Hepatocyte (in vitro differentiated cells): ENCODE results near the gene DAAM1. TPM values are rescaled to one million over a fixed set of nuclear protein-coding genes. Genes with fewer than 3 reads are reported as not detected.

Experiments
- DNase-seq: peaks from one replicate; pipeline ENCODE4 v3.0.0-alpha.2; 2016; ENCODE audit warnings: low spot score
- H2AFZ ChIP-seq: fragments of 200-600 bp; sonication (generic); 2 replicates; pipeline ENCODE4 v1.6.0; 2016; ENCODE audit warnings: antibody characterized with exemption, mild to moderate bottlenecking
- H3K27ac ChIP-seq: fragments of 200-600 bp; sonication (generic); 2 replicates; pipeline ENCODE4 v1.5.1; 2016; ENCODE audit warnings: mild to moderate bottlenecking
- H3K27me3 ChIP-seq: fragments of 200-600 bp; sonication (generic); 2 replicates; pipeline ENCODE4 v1.6.1; 2016
- H3K36me3 ChIP-seq: fragments of 200-600 bp; sonication (generic); replicated peaks from 2 replicates; pipeline ENCODE4 v1.5.1; 2016; ENCODE audit warnings: low read depth; ENCODE audit not compliant: insufficient read depth
- H3K4me1 ChIP-seq: fragments of 200-600 bp; sonication (generic); 2 replicates; pipeline ENCODE4 v1.5.1; 2016; ENCODE audit warnings: mild to moderate bottlenecking, moderate library complexity; ENCODE audit not compliant: insufficient read depth
- H3K4me2 ChIP-seq: fragments of 200-600 bp; sonication (generic); 2 replicates; pipeline ENCODE4 v1.6.0; 2016
- H3K4me3 ChIP-seq: fragments of 200-600 bp; sonication (generic); 2 replicates; pipeline ENCODE4 v1.5.1; 2016; ENCODE audit warnings: mild to moderate bottlenecking
- H3K79me2 ChIP-seq: fragments of 200-600 bp; sonication (generic); 2 replicates; pipeline ENCODE4 v1.6.0; 2017; ENCODE audit warnings: mild to moderate bottlenecking
- H3K9me2 ChIP-seq: fragments of 200-600 bp; sonication (generic); replicated peaks from 2 replicates; pipeline ENCODE4 v1.6.0; 2017; ENCODE audit warnings: mild to moderate bottlenecking; ENCODE audit not compliant: insufficient read depth
- H3K9me3 ChIP-seq: fragments of 200-600 bp; sonication (generic); 2 replicates; pipeline ENCODE4 v1.5.1; 2016; ENCODE audit warnings: low read depth, mild to moderate bottlenecking
- H4K20me1 ChIP-seq: fragments of 200-600 bp; sonication (generic); 2 replicates; pipeline ENCODE4 v1.6.0; 2016; ENCODE audit warnings: mild to moderate bottlenecking; ENCODE audit not compliant: insufficient read depth, poor library complexity, severe bottlenecking
- CTCF ChIP-seq: fragments of 200-600 bp; sonication (generic); IDR thresholded peaks from 2 replicates; pipeline ENCODE4 v1.5.1; 2016; ENCODE audit warnings: antibody characterized with exemption, mild to moderate bottlenecking; ENCODE audit not compliant: poor library complexity
- EZH2 ChIP-seq: fragments of 200-600 bp; sonication (generic); IDR thresholded peaks from 2 replicates; pipeline ENCODE4 v1.6.1; 2016; ENCODE audit warnings: antibody characterized with exemption, mild to moderate bottlenecking, borderline replicate concordance
- EZH2phosphoT487 ChIP-seq: fragments of 200-600 bp; sonication (generic); IDR thresholded peaks from one replicate; pipeline ENCODE4 v1.6.1; 2018; ENCODE audit warnings: antibody characterized with exemption, mild to moderate bottlenecking, low read depth, moderate library complexity; ENCODE audit not compliant: unreplicated experiment, severe bottlenecking
- WGBS: methylation state at CpG from one replicate; pipeline ENCODE4 v1.1.6; 2016; ENCODE audit warnings: low lambda C conversion rate; ENCODE audit errors: missing lambda C conversion rate; 5-methylcytosine and 5-hydroxymethylcytosine counted together
- polyA plus RNA-seq: library from polyadenylated mRNA; unstranded; fragments of >200 nt; fragmentation: Nextera tagmentation; extraction: Ambion mirVana; gene quantifications from 2 replicates; pipeline ENCODE4 v1.2.1, GENCODE V29; 2016
- total RNA-seq: library from RNA; depleted of rRNA; stranded (reverse); fragments of >200 nt; gene quantifications from 2 replicates; pipeline ENCODE4 v1.2.3, GENCODE V29; 2014

The DAAM1 gene
- total and polyA plus RNA-seq, 2 experiments from 2014 or later: 21.6 to 23.7 TPM

- Histone ChIP-seq H3K27me3 (no peaks in the 10 kb centered on the region), H3K9me3 (no peaks in the 10 kb centered on the region), H2AFZ (no peak overlapping the region), H3K27ac (peak overlapping the region; percentile 38), H3K4me1 (peaks cover 13% of the 10 kb centered on the region), H4K20me1 (no peaks in the 10 kb centered on the region), H3K4me2 (no peak overlapping the region), H3K4me3 (no peak overlapping the region), H3K79me2 (peaks cover 78% of the 10 kb centered on the region), H3K9me2 (no peaks in the 10 kb centered on the region), H3K36me3 (no peaks in the 10 kb centered on the region)
- TF ChIP-seq EZH2 (no peak), CTCF (no peak), EZH2phosphoT487 (no peak)
- 80% methylated on average over 5 of the region's 5 CpGs for WGBS
- no peak for DNase-seq
Observed at GRCh38 chr14:59252772-59253500, 64.5 kb downstream of the DAAM1 start.

- Histone ChIP-seq H3K27ac (peak overlapping the region; percentile 38), H3K36me3 (no peaks in the 10 kb centered on the region), H4K20me1 (no peaks in the 10 kb centered on the region), H3K9me3 (no peaks in the 10 kb centered on the region), H3K4me1 (peaks cover 7% of the 10 kb centered on the region), H2AFZ (no peak overlapping the region), H3K4me2 (no peak overlapping the region), H3K9me2 (no peaks in the 10 kb centered on the region), H3K79me2 (peaks cover 78% of the 10 kb centered on the region), H3K4me3 (no peak overlapping the region), H3K27me3 (no peaks in the 10 kb centered on the region)
- no peak for DNase-seq
- no peak for TF ChIP-seq CTCF
Observed at GRCh38 chr14:59253527-59253926, 65.1 kb downstream of the DAAM1 start.

GRCh38 chr14:59254146-59254910, 65.9 kb downstream of the DAAM1 start:
- TF ChIP-seq EZH2phosphoT487 (no peak), EZH2 (no peak), CTCF (no peak)
- Histone ChIP-seq H4K20me1 (no peaks in the 10 kb centered on the region), H2AFZ (no peak overlapping the region), H3K9me3 (no peaks in the 10 kb centered on the region), H3K27ac (peak overlapping the region; percentile 38), H3K4me1 (peaks cover 6% of the 10 kb centered on the region), H3K36me3 (no peaks in the 10 kb centered on the region), H3K27me3 (no peaks in the 10 kb centered on the region), H3K4me3 (no peak overlapping the region), H3K9me2 (no peaks in the 10 kb centered on the region), H3K79me2 (peaks cover 78% of the 10 kb centered on the region), H3K4me2 (no peak overlapping the region)
- 44% methylated on average over 7 of the region's 7 CpGs for WGBS
- DNase-seq: peak; percentile 67
